ENCODE results near the gene HSPA6.

- TF ChIP-seq TAF1 (IDR thresholded peaks at IDR 0.05; ENCODE audit: low read depth, low read length) (no peak), POLR2A (IDR thresholded peaks at IDR 0.05; ENCODE audit: low read depth, low read length) (no peak), POLR2AphosphoS5 (IDR thresholded peaks at IDR 0.05; ENCODE audit: low read depth, low read length) (no peak)
Observed at GRCh38 chr1:161492827-161493226, 31.5 kb upstream of the HSPA6 start.
